Measurements from ENCODE around the gene HOXB1. TPM values are rescaled to one million over a fixed set of nuclear protein-coding genes. Genes with fewer than 3 reads are reported as not detected.

HOXB1 gene
- total and polyA plus RNA-seq, 2 of the 8 experiments (the other 6 are each of a cell fraction or from before 2014, with no cell fraction given) = not detected

- peaks cover 50 to 73% (median 70%) of the 10 kb centered on the region in 4 experiments for H3K27me3 ChIP-seq (replicated peaks in 1 of 4; ENCODE audit: control insufficient read depth in 3 of 4, extremely low read depth in 1 of 4, insufficient read depth in 3 of 4, low read length in 3 of 4)
- H3K56ac ChIP-seq (replicated peaks; ENCODE audit: insufficient read length, low read depth, low read length) = no peak overlapping the region
- no peak overlapping the region for H2BK15ac ChIP-seq (ENCODE audit: low read length)
- CTCF ChIA-PET (ENCODE audit: partially characterized antibody) = interaction anchor here (1.0 to 3.6 kb wide), 5 partner anchors 10 to 62 kb away, joined by 3 to 20 read pairs (median 5); partner anchors contain the start of gene HOXB5
- H2BK20ac ChIP-seq (ENCODE audit: low read length) = peak overlapping the region; percentile 72; the same call in 1 of the 2 replicates
- no peaks in the 10 kb centered on the region for H3K79me1 ChIP-seq (ENCODE audit: low read depth, low read length)
- no peak overlapping the region for H4K5ac ChIP-seq (ENCODE audit: insufficient read length, low read depth, low read length)
- H2BK5ac ChIP-seq (ENCODE audit: low read depth, low read length) = no peak overlapping the region
- H3K9ac ChIP-seq (replicated peaks in 1 of 4; ENCODE audit: extremely low read depth in 1 of 4, low read depth in 3 of 4, low read length in 3 of 4) = no peak overlapping the region
- 87% methylated on average over 8 of the region's 8 CpGs; no CpG with 5 or more reads in 1 of the 2 experiments for WGBS, 2 experiments (ENCODE audit: extremely low coverage in 1 of 2, insufficient coverage in 1 of 2, insufficient read length in 1 of 2, insufficient replicate concordance in 2 of 2, low coverage in 1 of 2, low lambda C conversion rate in 2 of 2, missing lambda C conversion rate in 1 of 2)
- peak overlapping the region; percentile 68; the same call in 1 of the 2 replicates for H2BK12ac ChIP-seq (ENCODE audit: low read depth, low read length)
- no peak overlapping the region for H2BK120ac ChIP-seq (replicated peaks; ENCODE audit: low read depth, low read length)
- no peak overlapping the region for H3K23ac ChIP-seq (ENCODE audit: insufficient read length)
- H3K18ac ChIP-seq (ENCODE audit: extremely low read depth, low read length) = no peak overlapping the region
- POLR2A ChIA-PET (ENCODE audit: partially characterized antibody) = no interaction called here
- H3K4ac ChIP-seq (replicated peaks; ENCODE audit: insufficient read length, low read depth, low read length) = no peak overlapping the region
- no peak overlapping the region for H4K8ac ChIP-seq (ENCODE audit: extremely low read depth, insufficient read depth, low read length)
- no peaks in the 10 kb centered on the region for H3K36me3 ChIP-seq (ENCODE audit: control insufficient read depth in 2 of 4, insufficient read depth in 4 of 4, low read length in 3 of 4)
- H3K14ac ChIP-seq (ENCODE audit: insufficient read length) = no peak overlapping the region
- no peak overlapping the region for H3K4me3 ChIP-seq (ENCODE audit: extremely low read depth in 1 of 4, insufficient read depth in 2 of 4, low read depth in 3 of 4, low read length in 4 of 4)
- H3K27ac ChIP-seq (ENCODE audit: low read depth, low read length) = no peak overlapping the region
- TF ChIP-seq EZH2 (IDR thresholded peaks at IDR 0.05; ENCODE audit: low read depth, low read length, severe bottlenecking) = peak; percentile 41
- no peak for TF ChIP-seq BRCA1 (IDR thresholded peaks at IDR 0.05; ENCODE audit: low read depth, low read length)
- no peak for TF ChIP-seq SP1 (IDR thresholded peaks at IDR 0.05; ENCODE audit: low read depth, low read length)
- no peak overlapping the region for H4K91ac ChIP-seq (replicated peaks; ENCODE audit: insufficient read length, low read length)
- no peaks in the 10 kb centered on the region for H3K9me3 ChIP-seq (ENCODE audit: insufficient read depth in 2 of 2, low read depth in 1 of 2, low read length in 1 of 2)
- H3K4me1 ChIP-seq (replicated peaks in 1 of 4; ENCODE audit: control insufficient read depth in 3 of 4, insufficient read depth in 4 of 4, low read length in 3 of 4) = peaks cover 0 to 16% (median 10%) of the 10 kb centered on the region in 4 experiments; a peak in 6 of 7 replicates
- H3K4me2 ChIP-seq (ENCODE audit: insufficient read depth in 1 of 2, low read depth in 2 of 2, low read length in 2 of 2) = no peak overlapping the region
- H2AFZ ChIP-seq (ENCODE audit: low read length) = no peak overlapping the region
- H2AK5ac ChIP-seq (ENCODE audit: low read depth, low read length) = 0 out of 2 replicates have a peak overlapping the region, but pooled peaks have one; percentile 24
- no peak for FAIRE-seq
- no peaks in the 10 kb centered on the region for H3K79me2 ChIP-seq (ENCODE audit: control insufficient read depth in 1 of 2, insufficient read depth in 2 of 2, low read length in 2 of 2)
- DNase-seq (ENCODE audit: low read depth in 1 of 2, low spot score in 2 of 2) = no peak
- peaks cover 5% of the 10 kb centered on the region; the same call in 1 of the 2 replicates for H3K23me2 ChIP-seq (ENCODE audit: low read depth, low read length)
- peaks cover 6 to 8% of the 10 kb centered on the region in 2 experiments for H4K20me1 ChIP-seq (replicated peaks in 1 of 2; ENCODE audit: control insufficient read depth in 1 of 2, insufficient read depth in 2 of 2, low read length in 2 of 2)
These were observed 1.4 kb upstream of the HOXB1 start for GRCh38 chr17:48532261-48532660.
